Smooth muscle cell (in vitro differentiated cells): Measurements from ENCODE around the gene SPATS2L. TPM values are rescaled to one million over a fixed set of nuclear protein-coding genes. Genes with fewer than 3 reads are reported as not detected.
A peak's percentile ranks its signal among the peaks of the same experiment; 100 is the strongest.

ENCODE experiments used
- DNase-seq: peaks from one replicate; lab custom pipeline; 2025; ENCODE audit not compliant: unreplicated experiment; lab: John Stamatoyannopoulos, UW
- H2AFZ ChIP-seq: fragments of 200-600 bp; sonication (generic); 2 replicates; pipeline ENCODE4 v1.6.0; 2016; ENCODE audit warnings: antibody characterized with exemption, low read depth, mild to moderate bottlenecking
- H3F3A ChIP-seq: fragments of 200-600 bp; sonication (generic); 2 replicates; pipeline ENCODE4 v1.6.0; 2017; ENCODE audit warnings: antibody characterized with exemption, low read depth
- H3K27ac ChIP-seq: fragments of 200-600 bp; sonication (generic); 2 replicates; pipeline ENCODE4 v1.5.1; 2016; ENCODE audit warnings: low read depth, mild to moderate bottlenecking
- H3K27me3 ChIP-seq: fragments of 200-600 bp; sonication (generic); 2 replicates; pipeline ENCODE4 v1.6.1; 2016; ENCODE audit warnings: low read depth, mild to moderate bottlenecking
- H3K36me3 ChIP-seq: fragments of 200-600 bp; sonication (generic); 2 replicates; pipeline ENCODE4 v1.5.1; 2016; ENCODE audit warnings: low read depth
- H3K4me1 ChIP-seq: fragments of 200-600 bp; sonication (generic); 2 replicates; pipeline ENCODE4 v1.5.1; 2016; ENCODE audit warnings: low read depth
- H3K4me2 ChIP-seq: fragments of 200-600 bp; sonication (generic); 2 replicates; pipeline ENCODE4 v1.6.0; 2016; ENCODE audit warnings: mild to moderate bottlenecking
- H3K4me3 ChIP-seq: fragments of 200-600 bp; sonication (generic); 2 replicates; pipeline ENCODE4 v1.5.1; 2016; ENCODE audit warnings: mild to moderate bottlenecking
- H3K79me2 ChIP-seq: fragments of 200-600 bp; sonication (generic); 2 replicates; pipeline ENCODE4 v1.6.0; 2016; ENCODE audit warnings: low read depth, mild to moderate bottlenecking
- H3K9ac ChIP-seq: fragments of 200-600 bp; sonication (generic); 2 replicates; pipeline ENCODE4 v1.6.0; 2016; ENCODE audit warnings: low read depth
- H3K9me3 ChIP-seq: fragments of 200-600 bp; sonication (generic); replicated peaks from 2 replicates; pipeline ENCODE4 v1.5.1; 2016; ENCODE audit warnings: low read depth
- H4K20me1 ChIP-seq: fragments of 200-600 bp; sonication (generic); 2 replicates; pipeline ENCODE4 v1.6.0; 2016; ENCODE audit warnings: low read depth
- WGBS: methylation state at CpG from one replicate; pipeline ENCODE4 v1.1.7; 2016; ENCODE audit warnings: low lambda C conversion rate; 5-methylcytosine and 5-hydroxymethylcytosine counted together
- polyA plus RNA-seq: library from polyadenylated mRNA; unstranded; fragments of >200 nt; fragmentation: Nextera tagmentation; extraction: Ambion mirVana; gene quantifications from 2 replicates; pipeline ENCODE4 v1.2.1, GENCODE V29; 2016
- total RNA-seq: library from RNA; depleted of rRNA; stranded (reverse); fragments of >200 nt; gene quantifications from 2 replicates; pipeline ENCODE4 v1.2.3, GENCODE V29; 2014
- TF ChIP-seq, protein P1 (sequence below): fragments of 200-600 bp; sonication (generic); IDR thresholded peaks from 2 replicates; pipeline ENCODE4 v1.5.1; 2017; ENCODE audit warnings: borderline replicate concordance, mild to moderate bottlenecking, antibody characterized with exemption; ENCODE audit not compliant: insufficient read depth, poor library complexity, severe bottlenecking

Gene SPATS2L
- total and polyA plus RNA-seq, 2 experiments from 2014 or later = 356 to 432 TPM

DNA sequence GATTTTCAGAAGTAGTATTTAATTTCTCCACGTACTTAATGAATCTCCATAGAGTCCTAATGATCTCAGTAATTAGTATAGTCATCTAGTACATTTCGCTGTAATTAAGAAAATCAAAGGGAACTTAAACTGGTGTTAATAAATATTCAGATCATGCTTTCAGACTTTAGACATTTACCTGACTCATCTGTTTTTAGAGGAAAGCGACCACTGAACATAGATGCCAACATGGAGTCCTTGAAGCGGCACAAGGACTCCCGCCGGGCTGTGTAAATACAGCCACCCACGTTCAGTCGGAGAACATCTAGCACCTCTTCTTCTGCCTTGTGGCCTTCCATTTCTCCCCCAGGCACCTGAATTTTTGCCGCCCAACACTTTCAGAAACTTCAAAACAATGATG is 200.2 kb downstream of the SPATS2L start:
- TF ChIP-seq, protein P1, sequence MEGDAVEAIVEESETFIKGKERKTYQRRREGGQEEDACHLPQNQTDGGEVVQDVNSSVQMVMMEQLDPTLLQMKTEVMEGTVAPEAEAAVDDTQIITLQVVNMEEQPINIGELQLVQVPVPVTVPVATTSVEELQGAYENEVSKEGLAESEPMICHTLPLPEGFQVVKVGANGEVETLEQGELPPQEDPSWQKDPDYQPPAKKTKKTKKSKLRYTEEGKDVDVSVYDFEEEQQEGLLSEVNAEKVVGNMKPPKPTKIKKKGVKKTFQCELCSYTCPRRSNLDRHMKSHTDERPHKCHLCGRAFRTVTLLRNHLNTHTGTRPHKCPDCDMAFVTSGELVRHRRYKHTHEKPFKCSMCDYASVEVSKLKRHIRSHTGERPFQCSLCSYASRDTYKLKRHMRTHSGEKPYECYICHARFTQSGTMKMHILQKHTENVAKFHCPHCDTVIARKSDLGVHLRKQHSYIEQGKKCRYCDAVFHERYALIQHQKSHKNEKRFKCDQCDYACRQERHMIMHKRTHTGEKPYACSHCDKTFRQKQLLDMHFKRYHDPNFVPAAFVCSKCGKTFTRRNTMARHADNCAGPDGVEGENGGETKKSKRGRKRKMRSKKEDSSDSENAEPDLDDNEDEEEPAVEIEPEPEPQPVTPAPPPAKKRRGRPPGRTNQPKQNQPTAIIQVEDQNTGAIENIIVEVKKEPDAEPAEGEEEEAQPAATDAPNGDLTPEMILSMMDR = no peak
- no peak for DNase-seq
- Histone ChIP-seq H3K9ac (no peak overlapping the region), H4K20me1 (no peaks in the 10 kb centered on the region), H3F3A (peaks cover 7% of the 10 kb centered on the region), H3K9me3 (no peaks in the 10 kb centered on the region), H3K4me1 (peaks cover 9% of the 10 kb centered on the region), H3K27ac (no peak overlapping the region), H3K4me2 (no peak overlapping the region), H3K36me3 (peaks cover 3% of the 10 kb centered on the region), H2AFZ (no peak overlapping the region), H3K79me2 (peaks cover 7% of the 10 kb centered on the region), H3K27me3 (no peaks in the 10 kb centered on the region), H3K4me3 (no peak overlapping the region)
- 83% methylated on average over 9 of the region's 9 CpGs for WGBS

DNA sequence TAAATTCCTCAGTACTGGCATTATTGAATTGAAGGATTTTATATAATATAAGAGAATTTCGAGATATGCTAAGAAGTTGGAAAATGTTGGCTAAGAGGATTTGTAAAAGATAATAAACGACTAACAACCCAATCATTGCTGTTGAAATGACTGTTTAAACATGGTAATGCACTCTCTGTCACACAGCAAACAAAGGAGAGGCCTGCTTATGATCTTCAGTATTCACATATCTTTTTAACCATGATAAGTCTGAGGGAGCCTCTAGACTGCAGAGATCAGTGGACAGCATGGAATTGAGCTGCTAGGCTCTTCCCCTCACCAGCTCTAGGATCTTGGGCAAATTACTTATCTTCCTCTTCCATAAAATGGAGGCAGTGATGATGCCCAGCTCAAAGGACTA is 200.7 kb downstream of the SPATS2L start:
- TF ChIP-seq, protein P1 = no peak
- Histone ChIP-seq H4K20me1 (no peaks in the 10 kb centered on the region), H3K4me2 (no peak overlapping the region), H3K9me3 (no peaks in the 10 kb centered on the region), H3K4me1 (peaks cover 9% of the 10 kb centered on the region), H3F3A (peaks cover 7% of the 10 kb centered on the region), H3K27me3 (no peaks in the 10 kb centered on the region), H3K27ac (no peak overlapping the region), H3K36me3 (peaks cover 3% of the 10 kb centered on the region), H3K4me3 (no peak overlapping the region), H3K9ac (no peak overlapping the region), H2AFZ (no peak overlapping the region), H3K79me2 (peaks cover 7% of the 10 kb centered on the region)
- 88% methylated on average over 2 of the region's 2 CpGs for WGBS
- no peak for DNase-seq

DNA sequence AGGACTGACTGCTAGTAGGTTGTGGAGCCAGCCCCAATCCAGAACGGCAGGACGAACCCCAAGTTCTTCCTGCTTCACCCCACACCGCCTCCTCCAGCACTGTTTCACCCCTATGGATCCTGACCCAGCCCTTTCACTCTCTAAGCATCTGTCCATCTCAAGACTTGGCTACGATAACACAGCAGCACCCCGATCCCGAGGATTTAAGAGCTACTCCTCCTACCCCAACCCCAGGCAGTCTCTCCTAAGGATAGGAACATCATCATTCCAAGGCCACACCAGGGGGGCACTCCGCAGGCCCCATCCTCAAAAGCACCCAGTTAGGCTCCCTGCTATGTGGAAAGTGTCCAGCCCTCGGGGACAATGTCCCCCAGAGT is 202.7 kb downstream of the SPATS2L start:
- H4K20me1 ChIP-seq = no peaks in the 10 kb centered on the region
- no peaks in the 10 kb centered on the region for H3K9me3 ChIP-seq
- peak overlapping the region; percentile 90 for H3K4me3 ChIP-seq
- peaks cover 9% of the 10 kb centered on the region for H3K4me1 ChIP-seq
- TF ChIP-seq, protein P1 = no peak
- H3F3A ChIP-seq = peaks cover 7% of the 10 kb centered on the region
- no peaks in the 10 kb centered on the region for H3K27me3 ChIP-seq
- DNase-seq = no peak
- peaks cover 7% of the 10 kb centered on the region for H3K79me2 ChIP-seq
- no peaks in the 10 kb centered on the region for H3K36me3 ChIP-seq
- peak overlapping the region; percentile 91 for H3K4me2 ChIP-seq
- peak overlapping the region; percentile 63 for H2AFZ ChIP-seq
- peak overlapping the region; percentile 77 for H3K9ac ChIP-seq
- 62% methylated on average over 8 of the region's 8 CpGs for WGBS
- no peak overlapping the region for H3K27ac ChIP-seq
